Adipocyte (in vitro differentiated cells): Measurements from ENCODE around the gene SH3TC2.

Source experiments
- DNase-seq: peaks from one replicate; pipeline ENCODE4 v3.0.0-alpha.2; 2015; ENCODE audit warnings: low read depth
- H3K27me3 ChIP-seq: replicated peaks from 2 replicates; pipeline ENCODE4 v1.7.0; 2013; ENCODE audit warnings: mild to moderate bottlenecking, low read length, moderate library complexity; ENCODE audit not compliant: control insufficient read depth, insufficient read depth
- H3K36me3 ChIP-seq: 2 replicates; pipeline ENCODE4 v1.7.0; 2013; ENCODE audit warnings: low read length, mild to moderate bottlenecking, moderate library complexity; ENCODE audit not compliant: control insufficient read depth, insufficient read depth, severe bottlenecking
- H3K4me1 ChIP-seq: 2 replicates; pipeline ENCODE4 v1.7.0; 2013; ENCODE audit warnings: mild to moderate bottlenecking, low read length, moderate library complexity; ENCODE audit not compliant: control insufficient read depth, insufficient read depth
- H3K4me3 ChIP-seq: 2 replicates; pipeline ENCODE4 v1.7.0; 2013; ENCODE audit warnings: mild to moderate bottlenecking, low read length, moderate library complexity
- H3K9ac ChIP-seq: 2 replicates; pipeline ENCODE4 v1.7.0; 2013; ENCODE audit warnings: mild to moderate bottlenecking, low read length, moderate library complexity
- H3K9me3 ChIP-seq: 2 replicates; pipeline ENCODE4 v1.7.0; 2013; ENCODE audit warnings: mild to moderate bottlenecking, low read length, moderate library complexity; ENCODE audit not compliant: control insufficient read depth

Gene SH3TC2

GRCh38 chr5:149063017-149063687, at the start of gene SH3TC2:
Gene SH3TC2 (minus strand): TSS chr5:149063062. CDS start chr5:149063022, 40 bp downstream.
- H3K4me3 ChIP-seq = peak within 1 kb of the TSS; percentile 7
- peaks cover 16% of the 10 kb centered on the region for H3K4me1 ChIP-seq
- no peaks in the 10 kb centered on the region for H3K27me3 ChIP-seq
- H3K9ac ChIP-seq = peak within 1 kb of the TSS; percentile 63
- peaks cover 2% of the 10 kb centered on the region for H3K9me3 ChIP-seq
- no peaks in the 10 kb centered on the region for H3K36me3 ChIP-seq
- DNase-seq = peak; percentile 73

GRCh38 chr5:149110406-149110805, 47.5 kb upstream of the SH3TC2 start:
- H3K4me1 ChIP-seq = peaks cover 32% of the 10 kb centered on the region
- H3K36me3 ChIP-seq = no peaks in the 10 kb centered on the region
- H3K9ac ChIP-seq = no peak overlapping the region
- no peak overlapping the region for H3K4me3 ChIP-seq
- no peak for DNase-seq
- H3K27me3 ChIP-seq = no peaks in the 10 kb centered on the region
- H3K9me3 ChIP-seq = no peaks in the 10 kb centered on the region

- Histone ChIP-seq H3K4me1 (peaks cover 18% of the 10 kb centered on the region), H3K9ac (no peak overlapping the region), H3K27me3 (no peaks in the 10 kb centered on the region), H3K9me3 (no peaks in the 10 kb centered on the region), H3K4me3 (no peak overlapping the region), H3K36me3 (no peaks in the 10 kb centered on the region)
- no peak for DNase-seq
Observed at GRCh38 chr5:149108651-149109280, 45.9 kb upstream of the SH3TC2 start.

GRCh38 chr5:149100331-149100730, 37.5 kb upstream of the SH3TC2 start:
- DNase-seq = no peak
- H3K9me3 ChIP-seq = peaks cover 38% of the 10 kb centered on the region
- no peaks in the 10 kb centered on the region for H3K36me3 ChIP-seq

GRCh38 chr5:149099920-149100319, 37.1 kb upstream of the SH3TC2 start:
- Histone ChIP-seq H3K27me3 (no peaks in the 10 kb centered on the region), H3K9ac (no peak overlapping the region)
- no peak for DNase-seq

More at GRCh38 chr5:149100331-149100730, 37.5 kb upstream of the SH3TC2 start:
- Histone ChIP-seq H3K9ac (no peak overlapping the region), H3K4me1 (no peaks in the 10 kb centered on the region), H3K27me3 (no peaks in the 10 kb centered on the region), H3K4me3 (no peak overlapping the region)

GRCh38 chr5:149094996-149095395, 32.1 kb upstream of the SH3TC2 start:
- peaks cover 24% of the 10 kb centered on the region for H3K9me3 ChIP-seq

More at GRCh38 chr5:149099920-149100319, 37.1 kb upstream of the SH3TC2 start:
- no peak overlapping the region for H3K4me3 ChIP-seq
- peaks cover 38% of the 10 kb centered on the region for H3K9me3 ChIP-seq
- H3K4me1 ChIP-seq = no peaks in the 10 kb centered on the region
- H3K36me3 ChIP-seq = no peaks in the 10 kb centered on the region

GRCh38 chr5:149093625-149094024, 30.8 kb upstream of the SH3TC2 start:
- peaks cover 3% of the 10 kb centered on the region for H3K27me3 ChIP-seq
- H3K9ac ChIP-seq = no peak overlapping the region
- H3K36me3 ChIP-seq = no peaks in the 10 kb centered on the region
- peaks cover 15% of the 10 kb centered on the region for H3K9me3 ChIP-seq
- DNase-seq = no peak
- H3K4me1 ChIP-seq = no peaks in the 10 kb centered on the region
- no peak overlapping the region for H3K4me3 ChIP-seq

More at GRCh38 chr5:149094996-149095395, 32.1 kb upstream of the SH3TC2 start:
- no peaks in the 10 kb centered on the region for H3K36me3 ChIP-seq
- no peak for DNase-seq
- H3K4me1 ChIP-seq = no peaks in the 10 kb centered on the region
- peaks cover 3% of the 10 kb centered on the region for H3K27me3 ChIP-seq
- no peak overlapping the region for H3K4me3 ChIP-seq
- H3K9ac ChIP-seq = no peak overlapping the region

- Histone ChIP-seq H3K9ac (no peak overlapping the region), H3K27me3 (peaks cover 3% of the 10 kb centered on the region), H3K9me3 (no peaks in the 10 kb centered on the region), H3K4me3 (no peak overlapping the region), H3K4me1 (no peaks in the 10 kb centered on the region), H3K36me3 (no peaks in the 10 kb centered on the region)
- DNase-seq = no peak
Observed at GRCh38 chr5:149089796-149090195, 26.9 kb upstream of the SH3TC2 start.

- no peaks in the 10 kb centered on the region for H3K27me3 ChIP-seq
- no peak overlapping the region for H3K9ac ChIP-seq
- no peak overlapping the region for H3K4me3 ChIP-seq
- no peaks in the 10 kb centered on the region for H3K4me1 ChIP-seq
- H3K36me3 ChIP-seq = no peaks in the 10 kb centered on the region
- H3K9me3 ChIP-seq = no peaks in the 10 kb centered on the region
- no peak for DNase-seq
Observed at GRCh38 chr5:149088686-149089085, 25.8 kb upstream of the SH3TC2 start.

- Histone ChIP-seq H3K27me3 (no peaks in the 10 kb centered on the region), H3K4me1 (no peaks in the 10 kb centered on the region), H3K9ac (no peak overlapping the region), H3K4me3 (no peak overlapping the region), H3K36me3 (no peaks in the 10 kb centered on the region), H3K9me3 (peaks cover 8% of the 10 kb centered on the region)
- DNase-seq = no peak
Observed at GRCh38 chr5:149083846-149084245, 21.0 kb upstream of the SH3TC2 start.

- no peak for DNase-seq
- H3K27me3 ChIP-seq = no peaks in the 10 kb centered on the region
- H3K9ac ChIP-seq = no peak overlapping the region
- no peak overlapping the region for H3K4me3 ChIP-seq
- H3K9me3 ChIP-seq = peaks cover 8% of the 10 kb centered on the region
- no peaks in the 10 kb centered on the region for H3K4me1 ChIP-seq
- H3K36me3 ChIP-seq = no peaks in the 10 kb centered on the region
Observed at GRCh38 chr5:149082271-149082670, 19.4 kb upstream of the SH3TC2 start.
